Endometrial microvascular endothelial cells (primary cell): ENCODE measurements around the gene IBA57. TPM values are rescaled to one million over a fixed set of nuclear protein-coding genes. Genes with fewer than 3 reads are reported as not detected.
"Not testable (repeated sequence)": the region's sequence is repeated elsewhere in the genome, so short reads cannot be mapped to it uniquely, and the experiment has no call there.

ENCODE experiments used
- in situ Hi-C: cut with HindIII; loops from 2 replicates; pipeline ENCODE4 v1.10.0; 2017; ENCODE audit warnings: low sequenced_read_pairs, low pct_unique_long_range_greater_than_20kb; ENCODE audit errors: inconsistent ontology term
- total RNA-seq: library from RNA; depleted of rRNA; stranded (reverse); fragments of >200 nt; gene quantifications from one replicate; pipeline ENCODE4 v1.2.3, GENCODE V29; 2015; ENCODE audit errors: inconsistent ontology term

The IBA57 gene
- total RNA-seq, 1 donor from 2014 or later = 2.6 TPM

- in situ Hi-C loops = no loop called here
Observed at GRCh38 chr1:228178737-228179684, 13.4 kb downstream of the IBA57 start.

GRCh38 chr1:228180271-228180958 is 14.8 kb downstream of the IBA57 start:
- in situ Hi-C loops = no loop called here

- in situ Hi-C loops = no loop called here
Observed at GRCh38 chr1:228180959-228181644, 15.5 kb downstream of the IBA57 start.

GRCh38 chr1:228181645-228182034 is 16.0 kb downstream of the IBA57 start:
- in situ Hi-C loops = no loop called here

GRCh38 chr1:228182296-228183030 is 16.9 kb downstream of the IBA57 start:
- in situ Hi-C loops = no loop called here

GRCh38 chr1:228184152-228184551 is 18.5 kb downstream of the IBA57 start:
- in situ Hi-C loops = no loop called here

- in situ Hi-C loops = no loop called here
Observed at GRCh38 chr1:228185641-228185965, 20.0 kb downstream of the IBA57 start.

GRCh38 chr1:228188249-228188648 is 22.6 kb downstream of the IBA57 start:
- in situ Hi-C loops = not testable (repeated sequence)

- in situ Hi-C loops = no loop called here
Observed at GRCh38 chr1:228190182-228190581, 24.6 kb downstream of the IBA57 start.

- in situ Hi-C loops = no loop called here
Observed at GRCh38 chr1:228190778-228191177, 25.2 kb downstream of the IBA57 start.

- in situ Hi-C loops = no loop called here
Observed at GRCh38 chr1:228194436-228194835, 28.8 kb downstream of the IBA57 start.

GRCh38 chr1:228194921-228195812 is 29.6 kb downstream of the IBA57 start:
- in situ Hi-C loops = no loop called here

GRCh38 chr1:228197555-228198147 is 32.0 kb downstream of the IBA57 start:
- in situ Hi-C loops = no loop called here

GRCh38 chr1:228198977-228199590 is 33.5 kb downstream of the IBA57 start:
- in situ Hi-C loops = no loop called here

GRCh38 chr1:228204958-228205357 is 39.4 kb downstream of the IBA57 start:
- in situ Hi-C loops = no loop called here

GRCh38 chr1:228205526-228206436 is 40.2 kb downstream of the IBA57 start:
- in situ Hi-C loops = no loop called here
